Thoracic aorta (tissue), 2 donors: ENCODE data around the gene CLDND2. TPM values are rescaled to one million over a fixed set of nuclear protein-coding genes. Genes with fewer than 3 reads are reported as not detected.

Source experiments
- ATAC-seq: fragments of 150-250 bp; one replicate; pipeline ENCODE4 v1.8.0; 2017; ENCODE audit warnings: low read depth; ENCODE audit not compliant: insufficient number of reproducible peaks, low FRiP score
- DNase-seq: peaks from one replicate; pipeline ENCODE4 v3.0.0-alpha.2; 2020; ENCODE audit warnings: low spot score
- H3K27ac ChIP-seq, 2 donors: fragments of 200-600 bp; sonication (generic); 1 replicate in 1 of 2; 2 replicates in 1 of 2; pipeline ENCODE4 v1.5.1; 2016; ENCODE audit warnings: mild to moderate bottlenecking in 2 of 2, moderate library complexity in 2 of 2
- H3K27me3 ChIP-seq: fragments of 200-600 bp; sonication (generic); replicated peaks from 2 replicates; pipeline ENCODE4 v1.6.0; 2016; ENCODE audit warnings: mild to moderate bottlenecking; ENCODE audit not compliant: insufficient read depth
- H3K36me3 ChIP-seq: fragments of 200-600 bp; sonication (generic); one replicate; pipeline ENCODE4 v1.5.1; 2016
- H3K4me1 ChIP-seq, 2 donors: fragments of 200-600 bp; sonication (generic); 1 replicate in 1 of 2; 2 replicates in 1 of 2; pipeline versions ENCODE4 v1.5.1 to v1.6.0; 2016; ENCODE audit warnings: low read depth in 2 of 2, mild to moderate bottlenecking in 1 of 2; ENCODE audit not compliant: control insufficient read depth in 1 of 2
- H3K4me3 ChIP-seq: fragments of 200-600 bp; sonication (generic); 2 replicates; pipeline ENCODE4 v1.5.1; 2016; ENCODE audit warnings: mild to moderate bottlenecking
- H3K9me3 ChIP-seq: fragments of 200-600 bp; sonication (generic); 2 replicates; pipeline ENCODE4 v1.5.1; 2016
- CTCF ChIP-seq: fragments of 200-600 bp; sonication (generic); IDR thresholded peaks from one replicate; pipeline ENCODE4 v1.5.1; 2019; ENCODE audit warnings: antibody characterized with exemption
- total RNA-seq, 2 donors: library from RNA; depleted of rRNA; stranded (reverse); fragments of >200 nt; gene quantifications; one replicate each; pipeline versions ENCODE4 v1.1.0 to v1.2.3, GENCODE V29; 2016

CLDND2 gene
- total RNA-seq, 2 donors from 2014 or later = not detected

GRCh38 chr19:51391073-51391611 lies 22.3 kb upstream of the CLDND2 start:
- Histone ChIP-seq H3K36me3 (no peaks in the 10 kb centered on the region), H3K9me3 (no peaks in the 10 kb centered on the region), H3K27ac (no peak overlapping the region), H3K4me3 (peak overlapping the region; percentile 1), H3K4me1 (peaks cover 4 to 7% of the 10 kb centered on the region in 2 donors), H3K27me3 (no peaks in the 10 kb centered on the region)
- DNase-seq = no peak
- no peak for ATAC-seq
- TF ChIP-seq CTCF = no peak

- no peak for TF ChIP-seq CTCF
- Histone ChIP-seq H3K4me3 (no peak overlapping the region), H3K9me3 (no peaks in the 10 kb centered on the region), H3K27me3 (no peaks in the 10 kb centered on the region), H3K27ac (no peak overlapping the region), H3K4me1 (peaks cover 0 to 4% of the 10 kb centered on the region in 2 donors), H3K36me3 (no peaks in the 10 kb centered on the region)
- ATAC-seq = no peak
- DNase-seq = no peak
Measured at GRCh38 chr19:51389143-51389542, 20.3 kb upstream of the CLDND2 start.

- Histone ChIP-seq H3K27me3 (no peaks in the 10 kb centered on the region), H3K4me1 (no peaks in the 10 kb centered on the region), H3K9me3 (no peaks in the 10 kb centered on the region), H3K36me3 (no peaks in the 10 kb centered on the region), H3K27ac (no peak within 1 kb of the TSS), H3K4me3 (no peak within 1 kb of the TSS)
- no peak for TF ChIP-seq CTCF
- ATAC-seq (no peak), DNase-seq (no peak)
Measured at GRCh38 chr19:51387924-51388389, 19.2 kb upstream of the CLDND2 start, which contains the start of gene LIM2. TSS of gene LIM2 (minus strand) at chr19:51387974. CDS start at chr19:51387443, 531 bp downstream.

GRCh38 chr19:51386882-51387520 lies 18.2 kb upstream of the CLDND2 start:
- H3K27ac ChIP-seq = no peak overlapping the region
- no peaks in the 10 kb centered on the region for H3K27me3 ChIP-seq
- no peak for TF ChIP-seq CTCF
- no peaks in the 10 kb centered on the region for H3K4me1 ChIP-seq
- DNase-seq (no peak), ATAC-seq (no peak)
- H3K4me3 ChIP-seq = no peak overlapping the region
- H3K36me3 ChIP-seq = no peaks in the 10 kb centered on the region
- H3K9me3 ChIP-seq = no peaks in the 10 kb centered on the region

- no peak for TF ChIP-seq CTCF
- H3K27ac ChIP-seq = no peak overlapping the region
- DNase-seq (no peak), ATAC-seq (no peak)
- H3K27me3 ChIP-seq = no peaks in the 10 kb centered on the region
- H3K4me1 ChIP-seq = no peaks in the 10 kb centered on the region
- no peaks in the 10 kb centered on the region for H3K36me3 ChIP-seq
- no peaks in the 10 kb centered on the region for H3K9me3 ChIP-seq
- H3K4me3 ChIP-seq = no peak overlapping the region
Measured at GRCh38 chr19:51382004-51382403, 13.2 kb upstream of the CLDND2 start.
